LoVo (cell line): Measurements from ENCODE around the gene KIF19.

Source experiments
- DNase-seq: peaks from one replicate; pipeline ENCODE4 v3.0.0-alpha.2; 2016; ENCODE audit warnings: low spot score

Gene KIF19

DNA sequence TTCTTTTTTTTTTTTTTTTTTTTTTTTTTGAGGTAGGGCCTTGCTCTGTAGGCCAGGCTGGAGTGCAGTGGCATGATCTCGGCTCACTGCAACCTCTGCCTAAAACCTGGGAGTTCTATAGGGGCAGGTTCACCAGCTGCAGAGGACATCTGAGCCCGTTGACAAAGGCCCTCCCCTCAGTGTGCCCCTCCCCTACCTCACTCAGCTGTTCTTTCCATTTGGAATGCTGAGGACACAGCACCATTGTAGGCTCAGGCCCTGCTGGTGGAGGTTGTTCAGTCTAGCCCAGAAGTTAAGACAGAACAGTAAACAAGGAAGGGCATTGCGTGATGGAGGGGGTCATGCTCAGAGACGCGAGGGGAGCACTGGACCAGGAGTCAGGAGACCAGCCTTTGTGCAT is 21.8 kb upstream of the KIF19 start:
- DNase-seq = no peak

DNA sequence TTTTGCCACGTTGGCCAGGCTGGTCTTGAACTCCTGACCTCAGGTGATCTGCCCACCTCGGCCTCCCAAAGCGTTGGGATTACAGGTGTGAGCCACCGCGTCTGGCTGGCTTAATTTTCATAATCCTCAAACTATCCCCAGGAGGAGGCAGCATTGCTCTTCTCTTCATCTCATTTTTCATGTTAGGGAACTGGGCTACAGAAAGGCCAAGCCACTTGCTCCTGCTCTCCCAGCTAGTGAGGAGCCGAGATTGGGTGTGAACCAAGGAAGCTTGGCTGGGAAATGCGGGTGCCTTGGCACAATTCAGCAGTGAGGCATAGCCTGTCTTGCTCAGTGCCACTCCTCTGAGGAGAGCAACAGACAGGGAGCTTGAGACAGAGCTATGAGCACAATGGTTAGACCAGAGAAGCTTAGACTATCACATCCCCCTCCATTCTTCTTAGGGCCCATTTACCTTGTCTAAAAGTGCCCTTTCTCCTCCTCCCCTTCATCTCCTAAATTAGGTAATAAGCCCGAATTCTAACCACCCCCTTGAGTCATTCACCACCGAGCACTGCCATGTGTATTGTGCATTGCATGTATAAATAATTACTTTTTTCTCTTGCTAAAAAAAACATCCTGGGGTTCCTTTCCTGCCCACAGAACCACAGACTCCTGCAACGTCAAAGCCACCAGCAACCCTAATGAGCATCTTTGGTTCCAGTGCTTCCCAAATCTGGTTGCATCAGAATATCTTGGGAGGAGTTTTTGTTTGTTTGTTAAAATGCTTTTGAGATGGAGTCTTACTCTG is 20.0 kb upstream of the KIF19 start:
- DNase-seq = no peak

DNA sequence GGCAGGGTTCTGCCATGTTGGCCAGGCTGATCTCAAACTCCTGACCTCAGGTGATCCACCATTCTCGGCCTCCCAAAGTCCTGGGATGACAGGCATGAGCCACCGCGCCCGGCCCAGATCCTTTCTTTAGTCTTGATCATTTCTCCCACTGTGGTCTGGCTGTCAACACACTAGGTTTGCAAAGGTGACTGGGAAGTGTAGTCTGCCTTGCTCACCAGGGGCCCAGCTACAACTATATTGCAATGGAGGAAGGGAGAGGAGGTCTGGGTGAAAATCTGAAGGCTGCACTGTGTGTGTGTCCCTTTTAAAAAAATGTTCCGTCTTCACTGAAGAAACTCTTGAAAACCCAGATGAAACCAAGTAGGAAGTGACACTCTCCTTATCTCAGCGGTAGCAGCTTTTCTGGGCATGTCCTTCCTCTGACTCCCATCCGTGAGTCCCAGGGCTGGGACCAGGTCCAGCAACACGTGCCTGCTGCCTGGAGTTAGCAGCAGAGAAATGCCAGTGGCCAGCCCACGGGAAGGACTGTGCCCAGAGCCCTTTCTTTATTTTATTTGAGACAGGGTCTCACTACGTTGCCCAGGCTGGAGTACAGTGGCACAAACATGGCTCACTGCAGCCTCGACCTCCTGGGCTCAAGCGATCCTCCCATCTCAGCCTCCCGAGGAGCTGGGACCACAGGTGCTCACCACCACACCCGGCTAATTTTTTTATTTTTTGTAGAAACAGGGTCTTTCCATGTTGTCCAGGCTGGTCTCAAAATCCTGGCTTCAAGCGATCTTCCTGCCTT is 17.8 kb upstream of the KIF19 start:
- no peak for DNase-seq

DNA sequence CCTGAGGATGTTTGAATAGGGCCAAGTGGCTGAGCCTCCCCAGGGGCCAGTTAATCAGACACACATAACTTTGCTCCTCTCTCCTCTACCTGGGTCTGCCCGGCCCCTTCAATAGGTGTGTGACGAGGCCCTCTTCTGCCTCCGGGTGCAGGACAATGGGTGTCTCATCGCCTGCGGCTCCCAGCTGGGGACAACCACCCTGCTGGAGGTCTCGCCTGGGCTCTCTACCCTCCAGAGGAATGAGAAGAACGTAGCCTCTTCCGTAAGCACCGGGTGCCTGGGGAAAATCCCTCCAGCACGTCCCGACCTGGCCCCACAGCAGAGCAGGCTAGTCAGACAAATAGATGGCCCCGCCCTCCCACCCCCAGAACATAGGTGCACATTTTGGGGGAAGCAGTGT is 16.1 kb upstream of the KIF19 start:
- no peak for DNase-seq

DNA sequence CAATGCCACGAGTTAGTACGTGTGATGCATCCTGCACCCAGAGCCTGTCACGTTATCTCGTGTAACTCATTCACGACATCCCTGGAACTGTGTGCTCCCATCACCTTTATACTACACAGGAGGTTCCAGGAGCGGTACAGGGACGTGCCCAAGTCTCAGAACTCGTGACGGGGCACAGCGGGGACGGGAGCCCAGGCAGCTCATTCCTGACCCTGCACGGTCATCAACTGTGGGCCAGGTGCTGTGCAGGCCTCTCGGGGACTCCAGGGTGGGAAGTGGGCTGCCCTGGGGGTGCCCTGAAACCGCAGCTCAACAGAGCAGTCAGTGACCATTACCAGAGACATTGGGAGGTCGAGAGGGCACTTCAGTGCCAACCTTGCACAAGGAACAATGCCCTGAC is 11.1 kb upstream of the KIF19 start:
- DNase-seq = no peak

DNA sequence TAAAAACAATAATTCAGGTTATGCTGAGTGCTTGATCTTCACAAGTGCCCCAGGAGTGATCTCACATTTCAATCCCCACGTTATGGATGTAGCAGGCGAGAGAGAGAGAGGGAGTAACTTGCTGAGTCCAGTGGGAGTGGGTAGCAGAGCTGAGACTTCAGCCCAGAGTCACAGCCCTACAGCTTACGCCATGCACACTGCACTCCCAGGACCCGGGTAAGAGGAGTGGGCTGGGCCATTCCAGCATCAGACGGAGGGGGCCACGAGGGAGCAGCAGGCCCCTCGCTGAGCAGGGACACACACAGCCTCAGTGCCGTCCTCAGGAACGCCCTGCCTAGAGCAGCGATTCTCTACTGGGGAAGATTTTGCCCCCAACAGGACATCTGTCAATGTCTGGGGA is 9.8 kb upstream of the KIF19 start:
- no peak for DNase-seq

DNA sequence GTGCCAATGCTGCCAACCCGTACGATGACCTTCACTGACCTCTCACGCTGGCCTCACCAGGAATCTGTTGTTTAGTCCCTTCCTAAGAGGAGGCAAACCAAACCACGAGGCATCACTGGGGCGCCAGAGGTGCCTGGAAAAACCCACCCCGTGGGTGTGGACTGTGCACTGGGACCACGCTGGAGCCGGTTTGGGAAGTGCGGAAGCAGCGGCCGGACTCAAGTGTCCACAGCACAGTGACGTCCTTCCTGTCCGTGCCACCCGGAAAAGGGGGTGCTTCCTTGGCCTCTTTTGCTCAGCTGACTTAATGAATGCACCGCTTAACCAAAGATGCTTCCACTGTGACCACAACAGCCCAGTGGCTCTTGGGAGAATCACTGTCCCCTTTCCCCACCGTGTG is 9.0 kb upstream of the KIF19 start:
- DNase-seq = no peak

DNA sequence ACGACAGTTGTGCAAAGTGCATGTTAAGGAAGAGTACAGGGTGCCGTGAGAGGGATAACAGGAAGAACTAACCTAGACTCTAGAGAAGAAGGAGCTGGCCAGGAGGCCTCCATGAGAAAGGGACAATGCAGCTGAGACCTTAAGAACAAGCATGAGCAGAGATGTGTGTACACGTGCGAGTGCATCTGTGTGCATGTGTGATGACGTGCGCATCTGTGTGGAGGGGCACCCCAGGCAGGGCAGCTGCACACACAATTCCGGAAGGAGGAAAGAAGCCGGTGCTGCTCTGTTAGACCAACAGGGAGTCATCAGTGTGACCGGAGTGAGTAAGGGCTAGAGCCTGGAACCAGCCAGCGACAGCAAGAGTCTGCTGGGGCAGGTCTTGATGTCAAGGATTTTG is 7.6 kb upstream of the KIF19 start:
- no peak for DNase-seq

DNA sequence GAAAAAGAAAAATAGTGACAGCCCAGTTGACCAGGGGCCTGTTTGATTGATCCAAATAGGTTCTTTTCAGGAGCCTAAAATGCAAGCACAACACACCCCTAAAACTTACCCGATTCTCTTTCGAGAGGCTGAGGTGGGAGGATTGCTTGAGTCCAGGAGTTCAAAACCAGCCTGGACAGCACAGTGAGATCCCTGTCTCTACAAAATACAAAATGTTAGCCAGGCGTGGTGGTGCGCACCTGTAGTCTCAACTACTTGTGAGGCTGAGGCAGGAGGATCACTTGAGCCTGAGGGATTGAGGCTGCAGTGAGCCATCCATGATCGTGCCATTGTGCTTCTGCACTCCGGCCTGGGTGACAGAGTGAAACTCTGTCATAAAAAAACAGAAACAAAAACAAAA is 1.5 kb upstream of the KIF19 start:
- DNase-seq = no peak

DNA sequence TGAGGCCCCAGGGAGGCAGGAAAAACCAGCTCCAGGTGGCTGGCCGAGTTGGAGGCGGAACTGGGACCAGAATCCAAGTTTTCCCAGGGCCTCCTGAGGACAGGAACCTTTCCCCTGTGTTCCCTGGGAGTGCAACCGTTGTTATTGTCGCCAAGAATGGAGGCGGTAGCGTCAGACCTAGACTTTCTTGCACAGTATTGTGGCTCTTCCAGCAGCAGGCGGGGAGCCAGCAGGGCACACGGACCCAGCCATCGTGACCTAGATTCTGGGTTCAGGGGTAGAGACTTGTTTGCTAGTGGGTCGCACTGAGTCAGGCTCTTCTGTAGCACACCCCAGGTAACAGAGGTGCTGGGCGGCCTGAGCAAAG is 667 bp upstream of the KIF19 start:
- DNase-seq = no peak

DNA sequence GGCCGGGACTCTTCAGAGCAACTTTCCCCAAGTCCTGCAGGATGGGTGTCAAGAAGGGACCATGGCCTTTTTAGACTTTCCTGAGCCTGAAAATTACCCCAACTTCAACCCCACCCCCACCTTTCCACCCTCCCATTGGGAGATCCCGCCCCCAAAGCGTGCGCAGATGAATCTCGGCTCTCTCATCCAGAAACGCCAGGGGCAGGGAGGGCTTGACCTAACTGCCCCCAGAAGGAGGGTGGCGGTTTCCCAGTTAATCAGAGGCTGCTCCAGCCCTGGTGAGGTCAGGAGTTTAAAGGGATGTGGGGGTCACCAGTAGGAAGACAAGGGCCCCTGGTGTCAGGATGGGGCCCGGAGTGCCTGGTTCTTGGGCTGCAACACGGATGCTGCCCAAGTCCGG is 480 bp downstream of the KIF19 start:
- no peak for DNase-seq

DNA sequence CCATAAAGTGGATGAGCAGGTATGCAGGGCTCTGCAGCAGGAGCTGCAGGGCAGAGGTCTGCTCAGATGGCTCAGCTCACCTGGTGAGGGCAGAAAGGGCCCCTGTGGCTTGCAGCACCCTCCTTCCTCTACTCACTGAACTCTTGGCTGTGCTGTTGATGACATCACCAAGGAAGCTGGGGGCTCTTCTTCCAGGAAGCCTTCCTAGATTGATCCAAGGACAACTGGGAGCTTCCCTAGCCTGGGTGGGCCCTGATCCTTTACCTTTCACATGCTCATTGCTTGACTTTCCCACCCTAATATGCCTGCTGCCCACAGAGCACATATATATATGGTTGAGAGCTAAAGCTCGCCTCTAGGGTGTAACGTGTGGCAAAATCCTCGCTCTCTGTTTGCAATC is 2.5 kb downstream of the KIF19 start:
- DNase-seq = no peak

DNA sequence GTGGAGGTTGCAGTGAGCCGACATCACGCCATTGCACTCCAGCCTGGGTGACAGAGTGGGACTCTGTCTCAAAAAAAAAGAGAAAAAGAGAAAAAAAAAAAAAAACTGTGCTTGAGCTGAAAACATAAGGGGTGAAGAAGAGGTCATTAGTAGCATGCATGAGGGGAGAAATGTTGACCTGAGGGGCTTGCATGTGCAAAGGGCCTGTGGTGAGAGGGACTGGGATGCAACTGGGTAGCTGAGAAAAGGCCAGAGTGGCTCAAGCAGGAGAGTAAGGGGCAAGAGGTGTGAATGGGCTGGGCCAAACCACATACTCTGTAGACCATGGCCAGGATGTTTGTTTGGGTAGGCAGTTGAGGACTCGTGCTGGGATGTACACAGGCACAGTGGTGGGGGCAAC is 3.4 kb downstream of the KIF19 start:
- DNase-seq = no peak

DNA sequence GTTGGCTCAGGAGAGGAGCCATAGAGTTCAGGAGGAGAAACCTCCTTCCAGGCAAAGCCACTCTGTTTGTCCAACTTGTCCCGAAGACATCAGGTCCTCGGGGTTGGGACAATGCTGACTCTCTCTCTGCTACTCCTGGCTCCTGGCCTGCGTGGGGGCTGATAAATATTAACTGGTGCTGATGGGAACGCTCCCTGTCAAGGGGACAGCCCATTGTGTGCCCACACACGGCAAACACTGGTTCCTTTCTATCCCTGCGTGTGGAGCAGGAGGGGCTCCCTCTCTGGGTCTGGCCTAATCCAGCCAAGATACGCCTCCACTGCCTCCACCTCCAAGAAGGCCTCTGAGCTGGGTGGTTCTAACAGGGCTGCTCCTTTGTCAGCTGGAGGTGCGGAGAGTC is 4.4 kb downstream of the KIF19 start:
- no peak for DNase-seq

DNA sequence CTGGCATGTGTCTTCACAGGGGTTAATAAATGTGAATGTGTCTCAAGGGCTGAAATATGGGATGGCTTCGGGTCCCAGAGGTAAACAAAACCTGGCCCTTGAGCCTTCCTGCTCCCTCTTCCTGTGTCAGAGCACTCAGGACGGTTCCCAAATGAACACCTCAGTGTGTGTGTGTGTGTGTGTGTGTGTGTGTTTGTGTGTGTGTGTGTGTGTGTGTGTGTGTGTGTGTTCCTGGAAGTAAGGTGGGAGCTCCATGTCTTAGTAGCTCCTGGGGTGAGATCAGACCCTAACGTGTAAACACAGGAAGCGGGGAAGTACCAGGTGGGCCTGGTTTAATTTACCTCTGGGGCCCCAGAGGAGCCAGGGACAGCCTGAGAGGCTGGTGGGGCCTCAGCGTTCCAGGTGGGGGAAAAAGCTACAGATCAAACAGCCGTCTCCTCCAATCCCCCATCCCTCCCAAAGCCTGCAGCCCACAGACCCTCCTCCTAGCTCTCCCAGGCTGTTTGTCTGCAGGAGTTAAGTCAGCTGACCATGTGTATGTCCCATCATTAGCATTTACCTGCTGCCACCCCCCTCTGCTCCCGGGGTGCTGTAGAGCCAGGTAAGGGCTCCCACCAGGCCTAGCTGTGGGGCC is 6.1 kb downstream of the KIF19 start:
- no peak for DNase-seq

DNA sequence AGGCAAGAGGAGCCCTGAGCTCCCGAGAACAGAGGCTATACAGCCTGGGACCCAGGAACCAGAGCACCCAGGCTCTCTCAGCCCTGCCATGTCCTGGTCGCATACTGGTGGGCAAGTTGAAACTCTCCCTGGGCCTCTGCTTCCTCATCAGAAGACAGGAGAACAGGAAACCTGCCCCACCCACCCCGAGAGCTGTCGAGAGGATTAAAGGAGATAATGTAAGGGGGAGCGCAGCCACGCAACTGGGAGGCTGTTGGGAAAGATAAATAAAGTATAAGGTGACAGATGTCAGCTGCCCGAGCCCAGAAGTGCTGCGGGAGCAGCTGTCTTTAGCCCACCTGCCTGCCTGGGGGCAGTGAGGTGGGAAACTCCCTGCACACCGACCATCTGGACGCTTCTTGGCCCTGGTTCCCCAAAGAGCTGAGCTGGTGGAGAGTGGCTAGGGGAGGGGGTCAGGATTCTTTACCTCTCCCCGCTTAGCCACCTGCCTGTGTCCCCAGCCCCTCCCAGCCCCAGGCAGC is 6.8 kb downstream of the KIF19 start:
- DNase-seq = no peak

DNA sequence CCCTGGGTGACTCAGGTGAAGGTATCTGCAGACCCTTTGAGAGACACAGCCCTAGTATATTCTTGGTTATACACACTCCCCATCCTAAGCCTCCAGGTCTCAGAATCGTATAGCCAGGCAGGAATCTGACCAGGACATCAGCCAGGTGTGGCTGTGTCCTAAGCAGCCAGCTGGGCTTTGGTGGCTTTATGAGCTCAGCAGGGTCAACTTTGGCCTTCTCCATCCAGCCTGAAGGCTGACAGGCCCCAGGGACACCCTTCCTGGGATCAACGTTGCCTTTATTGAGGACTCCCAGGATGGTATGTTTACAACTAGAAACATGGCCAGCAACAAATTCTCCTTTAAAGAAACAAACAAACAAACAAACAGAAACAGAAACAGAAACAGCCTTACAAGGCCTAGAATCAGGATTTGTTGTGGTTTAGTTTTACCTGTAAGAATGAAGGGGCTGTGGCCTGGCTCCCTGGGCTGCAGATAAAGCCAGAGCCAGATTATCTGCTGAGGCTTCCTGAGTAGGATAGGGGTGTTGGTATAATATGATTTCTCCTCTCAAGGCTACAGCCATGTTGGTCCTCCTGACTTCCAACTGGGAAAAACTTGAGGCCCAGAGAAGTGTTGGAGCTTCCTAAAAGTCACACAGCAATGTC is 8.5 kb downstream of the KIF19 start:
- no peak for DNase-seq

DNA sequence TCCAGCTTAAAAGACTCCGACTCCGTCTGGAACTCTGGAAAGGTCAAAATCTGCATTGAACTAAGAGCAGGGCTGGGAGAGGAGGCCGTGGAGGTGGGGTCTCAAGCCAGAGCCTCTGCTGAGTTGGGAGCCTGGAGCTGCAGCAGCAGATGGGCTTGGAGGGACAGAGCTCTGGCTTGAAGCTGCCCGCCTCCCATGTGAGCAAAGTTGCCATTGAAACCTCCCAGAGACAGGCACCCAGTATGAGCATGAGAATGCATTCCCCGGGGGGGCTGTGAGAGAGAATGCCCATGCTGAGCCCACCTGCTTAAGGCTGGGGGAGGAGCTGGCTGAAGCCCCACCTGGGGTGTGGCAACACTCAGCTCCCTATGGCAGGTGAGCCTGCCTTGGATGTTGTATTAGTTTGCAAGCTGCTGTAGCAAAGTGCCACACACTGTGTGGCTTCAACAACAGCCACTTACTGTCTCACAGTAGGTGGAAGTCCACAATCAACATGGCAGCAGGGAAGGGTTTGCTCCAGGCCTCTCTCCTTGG is 9.6 kb downstream of the KIF19 start:
- no peak for DNase-seq

DNA sequence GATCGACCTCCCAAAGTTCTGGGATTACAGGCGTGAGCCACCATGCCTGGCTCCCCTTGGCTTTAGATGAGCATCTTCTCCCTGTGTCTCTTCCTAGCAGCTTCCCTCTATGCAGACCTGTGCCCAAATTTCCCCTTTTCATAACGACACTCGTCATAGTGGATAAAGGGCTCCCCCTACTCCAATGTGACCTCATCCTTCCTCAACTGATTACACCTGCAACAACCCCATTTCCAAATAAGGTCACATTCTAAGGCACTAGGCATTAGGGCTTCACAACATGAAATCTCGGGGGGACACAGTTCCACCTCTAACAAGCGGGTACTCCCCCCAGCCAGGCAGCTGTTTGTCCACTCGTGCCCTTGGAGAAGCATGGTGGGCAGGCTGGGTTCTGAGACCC is 10.3 kb downstream of the KIF19 start:
- no peak for DNase-seq

DNA sequence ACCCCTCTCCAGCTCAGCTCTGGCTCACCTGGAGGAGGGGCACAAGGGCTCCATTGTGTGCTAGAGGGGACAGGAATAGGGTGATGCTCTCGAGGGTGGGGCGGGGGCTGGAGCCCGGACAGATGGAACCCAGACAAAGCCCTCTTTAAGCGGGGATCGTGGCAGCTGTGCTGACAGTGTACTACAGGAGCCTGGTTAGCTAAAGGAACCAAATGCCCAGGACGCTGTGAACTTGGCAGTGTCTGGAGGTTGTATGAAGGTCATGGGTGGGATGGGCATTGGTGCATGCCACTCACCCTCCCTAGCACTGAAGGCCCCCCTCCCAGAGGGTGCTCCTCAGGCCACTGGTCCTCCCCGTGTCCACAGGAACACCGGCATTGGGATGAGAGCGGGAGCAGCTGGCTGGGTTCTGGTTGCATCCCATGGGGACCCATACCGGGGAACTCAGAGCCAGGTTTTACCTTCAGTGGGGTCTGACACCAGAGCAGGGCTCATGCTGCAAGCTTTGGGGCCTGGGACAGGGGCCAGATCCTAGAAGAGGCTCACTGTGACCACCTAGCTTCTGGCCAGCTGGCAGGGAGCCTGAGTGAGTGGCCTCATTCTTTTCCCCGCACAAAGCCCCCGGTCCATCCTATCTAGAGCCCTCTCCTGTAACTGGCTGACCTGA is 11.9 kb downstream of the KIF19 start:
- DNase-seq = no peak

DNA sequence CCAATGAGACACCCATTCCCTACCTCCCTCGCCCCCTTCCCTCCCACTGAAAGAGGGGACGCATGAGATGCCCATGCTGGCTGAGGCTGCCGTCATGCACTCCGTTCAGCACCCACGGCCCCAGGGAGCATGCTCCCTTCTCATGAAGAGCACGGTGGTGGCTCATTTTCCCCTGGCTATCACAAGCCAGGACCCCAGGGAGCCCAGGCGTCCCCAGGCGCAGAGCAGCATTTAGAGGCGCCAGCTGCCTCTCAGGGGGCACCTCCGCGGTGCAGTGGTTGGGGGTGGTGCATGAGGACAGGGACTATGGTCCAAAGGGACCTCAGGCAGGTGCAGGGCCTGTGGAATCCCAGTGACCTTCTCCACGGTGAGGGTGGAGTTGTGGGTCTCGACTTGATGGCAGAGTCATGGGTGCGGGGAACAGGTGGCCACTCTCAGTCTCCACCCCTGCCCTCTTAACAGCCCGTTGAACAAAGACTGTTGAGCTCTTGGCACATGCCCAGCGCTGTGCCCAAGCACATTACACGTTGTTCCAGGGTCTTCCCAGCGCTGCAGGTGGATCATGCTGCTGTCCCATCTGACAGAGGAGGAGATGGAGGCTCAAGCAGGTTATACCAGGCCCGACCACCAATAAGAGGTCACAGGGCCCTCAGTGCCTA is 13.6 kb downstream of the KIF19 start:
- no peak for DNase-seq
